Activated CD4-positive, alpha-beta T cell treated with anti-CD3 and anti-CD28 coated beads for 36 hours (primary cell): ENCODE results near the gene ZBP1. TPM values are rescaled to one million over a fixed set of nuclear protein-coding genes. Genes with fewer than 3 reads are reported as not detected.
A peak's percentile ranks its signal among the peaks of the same experiment; 100 is the strongest.

Experiments
- ATAC-seq: fragments of 200-7000 bp; cut with Tn5 transposase; one replicate; pipeline ENCODE4 v1.10.0; 2021; ENCODE audit warnings: mild to moderate bottlenecking, moderate library complexity
- CTCF ChIA-PET: fragments of 350-600 bp; sonication (Branson Sonifier 250); formaldehyde crosslinking; loops from one replicate; lab custom pipeline; 2021; ENCODE audit warnings: antibody characterized with exemption; lab: Charles Lee
- POLR2A ChIA-PET: fragments of 350-600 bp; sonication (Branson Sonifier 250); formaldehyde crosslinking; loops from one replicate; lab custom pipeline; 2021; ENCODE audit warnings: antibody characterized with exemption, inconsistent platforms; lab: Charles Lee
- DNase-seq: peaks from one replicate; pipeline ENCODE4 v3.0.0-alpha.2; 2020
- H3K27ac Mint-ChIP-seq: one replicate; pipeline ENCODE4 v1.8.0; 2021; ENCODE audit warnings: mixed read lengths
- H3K27me3 Mint-ChIP-seq: one replicate; pipeline ENCODE4 v1.8.0; 2021; ENCODE audit warnings: mixed read lengths
- H3K36me3 Mint-ChIP-seq: one replicate; pipeline ENCODE4 v1.8.0; 2021; ENCODE audit warnings: low read depth, mixed read lengths
- H3K4me1 Mint-ChIP-seq: one replicate; pipeline ENCODE4 v1.8.0; 2021; ENCODE audit warnings: mixed read lengths
- H3K4me3 Mint-ChIP-seq: one replicate; pipeline ENCODE4 v1.8.0; 2021; ENCODE audit warnings: mild to moderate bottlenecking, moderate library complexity, mixed read lengths
- H3K9me3 Mint-ChIP-seq: one replicate; pipeline ENCODE4 v1.8.0; 2021; ENCODE audit warnings: low read depth, mixed read lengths
- intact Hi-C, 2 experiments: fragments of 100-400 bp; cut with DNase I in 1 of 2; cut with micrococcal nuclease in 1 of 2; formaldehyde crosslinking; loops; one replicate each; pipeline versions ENCODE4 v1.14.2 to v1.15.1; 2022 to 2024; cut with DNase I, micrococcal nuclease
- total RNA-seq, 2 experiments: library from RNA; stranded (reverse); gene quantifications; one replicate each; pipeline ENCODE4 v1.2.3, GENCODE V29; 2021

Gene ZBP1
- total RNA-seq: 1 to 10 TPM in 1 of 2 experiments, under 1 TPM in 1; 0.30 to 1.4 TPM

- Mint-ChIP-seq H3K9me3 (peaks cover 5% of the 10 kb centered on the region), H3K27me3 (peaks cover 7% of the 10 kb centered on the region), H3K4me3 (peak within 1 kb of the TSS; percentile 65), H3K27ac (peak within 1 kb of the TSS; percentile 92), H3K4me1 (peaks cover 58% of the 10 kb centered on the region), H3K36me3 (peaks cover 15% of the 10 kb centered on the region)
- intact Hi-C loops: loop anchor here in 1 of 2 experiments (1.0 to 10.0 kb wide), 2 partner anchors 8 to 764 kb away; partner anchors contain the start of gene VAPB
- CTCF ChIA-PET: interaction anchor here (0.6 to 2.8 kb wide), 9 partner anchors 9 to 561 kb away, joined by 3 to 18 read pairs (median 3); no protein-coding TSS in a partner anchor
- DNase-seq (peak; percentile 75), ATAC-seq (peak; percentile 30)
- POLR2A ChIA-PET: interaction anchor here (0.6 to 3.9 kb wide), 5 partner anchors 9 to 1287 kb away, joined by 3 to 57 read pairs (median 3); partner anchors contain the start of gene RBM38
Observed at GRCh38 chr20:57620274-57620990, at the start of gene ZBP1. Gene ZBP1 (minus strand): TSS chr20:57620426. CDS start chr20:57620295, 131 bp downstream.

DNA sequence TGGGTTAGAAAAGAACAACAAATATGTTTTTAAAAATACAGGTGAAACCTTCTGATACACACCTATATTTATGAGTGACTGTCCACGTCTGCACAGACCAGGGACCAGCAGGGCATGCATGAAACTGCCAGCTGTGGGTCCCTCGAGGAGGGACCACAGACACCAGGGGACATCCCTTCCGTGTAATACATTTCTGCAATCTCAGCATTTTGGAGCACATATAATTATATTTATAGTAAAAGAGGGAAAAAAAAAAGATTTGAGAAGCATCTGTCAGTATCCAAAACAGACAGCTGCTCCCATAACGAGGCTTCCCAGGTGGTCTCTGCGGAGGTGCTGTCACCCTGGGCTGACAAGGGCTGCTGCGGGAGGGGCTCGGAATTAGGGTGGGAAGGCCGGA lies 49.4 kb upstream of the ZBP1 start:
- DNase-seq (no peak), ATAC-seq (no peak)
- Mint-ChIP-seq H3K9me3 (no peaks in the 10 kb centered on the region), H3K27me3 (no peaks in the 10 kb centered on the region), H3K36me3 (no peaks in the 10 kb centered on the region), H3K4me1 (peaks cover 4% of the 10 kb centered on the region), H3K4me3 (no peak overlapping the region), H3K27ac (no peak overlapping the region)
- intact Hi-C loops: no loop called here
- CTCF ChIA-PET: no interaction called here
- POLR2A ChIA-PET: no interaction called here

- H3K9me3 Mint-ChIP-seq: no peaks in the 10 kb centered on the region
- H3K27ac Mint-ChIP-seq: no peak overlapping the region
- no peaks in the 10 kb centered on the region for H3K36me3 Mint-ChIP-seq
- ChIA-PET POLR2A (no interaction called here), CTCF (no interaction called here)
- ATAC-seq: no peak
- intact Hi-C loops: no loop called here
- no peaks in the 10 kb centered on the region for H3K27me3 Mint-ChIP-seq
- no peak overlapping the region for H3K4me3 Mint-ChIP-seq
- DNase-seq: no peak
- peaks cover 4% of the 10 kb centered on the region for H3K4me1 Mint-ChIP-seq
Observed at GRCh38 chr20:57667924-57668782, 47.9 kb upstream of the ZBP1 start.

DNA sequence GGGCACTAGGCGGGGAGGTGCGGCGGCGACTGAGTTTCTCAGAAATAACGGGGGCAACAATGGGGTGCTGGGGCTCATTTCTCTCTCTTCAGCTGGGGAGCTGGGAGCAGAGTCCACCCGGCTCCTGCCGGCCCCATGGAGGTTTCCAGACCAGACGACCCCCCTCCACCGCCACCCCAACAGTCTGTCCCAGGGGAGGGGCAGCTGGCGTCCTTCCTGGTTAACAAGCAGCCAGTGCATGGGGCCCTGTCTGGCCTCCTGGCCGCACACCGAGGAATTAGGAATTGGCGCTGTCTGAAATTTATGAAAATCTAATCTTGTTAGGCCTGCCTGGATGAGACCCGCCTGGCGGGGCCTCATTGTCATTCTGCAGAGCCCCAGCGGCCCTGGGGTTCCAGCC lies 47.2 kb upstream of the ZBP1 start:
- H3K27me3 Mint-ChIP-seq: no peaks in the 10 kb centered on the region
- POLR2A ChIA-PET: no interaction called here
- no peak for DNase-seq
- no peak overlapping the region for H3K4me3 Mint-ChIP-seq
- no peaks in the 10 kb centered on the region for H3K36me3 Mint-ChIP-seq
- no peak overlapping the region for H3K27ac Mint-ChIP-seq
- CTCF ChIA-PET: interaction anchor here (0.5 kb wide), 1 partner anchor 160 kb away, joined by 3 read pairs; no protein-coding TSS in a partner anchor
- H3K4me1 Mint-ChIP-seq: peaks cover 2% of the 10 kb centered on the region
- no peaks in the 10 kb centered on the region for H3K9me3 Mint-ChIP-seq
- intact Hi-C loops: no loop called here
- ATAC-seq: no peak

DNA sequence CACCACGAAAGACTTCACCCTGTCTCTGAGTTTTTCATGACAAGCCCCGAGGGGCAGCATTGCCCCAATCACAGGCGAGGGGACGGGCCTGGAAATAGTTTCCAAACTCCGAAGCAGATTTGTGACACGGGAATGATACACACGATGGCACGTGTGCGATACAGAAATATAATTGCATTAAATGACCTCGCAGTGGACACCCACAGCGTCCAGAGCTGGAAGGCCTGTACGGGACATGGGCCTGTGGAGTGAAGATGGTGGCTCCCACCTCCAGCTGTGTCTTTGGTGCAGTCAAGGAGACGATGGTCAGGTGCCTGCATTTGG lies 46.6 kb upstream of the ZBP1 start:
- Mint-ChIP-seq H3K4me1 (no peaks in the 10 kb centered on the region), H3K4me3 (no peak overlapping the region), H3K27me3 (no peaks in the 10 kb centered on the region), H3K9me3 (no peaks in the 10 kb centered on the region), H3K27ac (no peak overlapping the region), H3K36me3 (no peaks in the 10 kb centered on the region)
- intact Hi-C loops: no loop called here
- POLR2A ChIA-PET: no interaction called here
- DNase-seq (no peak), ATAC-seq (no peak)
- CTCF ChIA-PET: interaction anchor here (0.5 kb wide), 1 partner anchor 159 kb away, joined by 3 read pairs; no protein-coding TSS in a partner anchor

DNA sequence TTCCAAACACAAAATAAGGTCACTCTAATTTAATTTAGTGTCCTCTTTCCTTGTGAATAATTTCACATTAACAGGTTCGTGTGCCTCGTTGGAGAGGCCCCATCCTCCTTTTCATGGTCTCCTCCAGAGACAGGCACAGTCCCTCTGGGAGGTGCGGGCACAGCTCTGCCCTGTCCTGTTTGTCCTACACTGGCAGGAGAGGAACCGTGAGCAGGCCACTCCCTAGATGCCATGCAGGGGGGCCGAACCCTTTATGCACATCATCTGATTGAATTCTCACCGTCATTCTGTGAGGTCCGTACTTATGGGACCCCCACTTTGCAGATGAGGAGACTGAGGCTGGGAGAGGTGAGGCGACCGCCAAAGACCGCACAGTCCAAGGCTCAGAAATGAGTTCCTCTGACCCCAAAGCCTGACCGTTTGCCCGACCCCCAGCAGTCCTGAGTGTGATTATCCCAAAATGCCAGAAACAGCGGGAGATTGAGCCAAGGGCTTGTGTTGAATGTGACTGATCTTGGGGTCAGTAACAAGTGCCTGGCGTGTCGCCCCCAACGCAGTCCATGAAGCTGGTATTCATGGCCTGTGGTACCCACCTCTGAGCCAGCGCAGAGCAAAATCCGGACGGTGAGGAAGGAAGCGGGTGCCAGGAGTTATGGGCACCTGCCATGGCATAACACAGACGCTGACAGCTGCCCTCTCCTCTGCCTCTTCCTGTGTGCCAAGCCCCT lies 46.0 kb upstream of the ZBP1 start:
- CTCF ChIA-PET: no interaction called here
- H3K9me3 Mint-ChIP-seq: no peaks in the 10 kb centered on the region
- no peak for ATAC-seq

GRCh38 chr20:57665589-57665971 lies 45.4 kb upstream of the ZBP1 start:
- POLR2A ChIA-PET: no interaction called here
- Mint-ChIP-seq H3K4me1 (no peaks in the 10 kb centered on the region), H3K27me3 (no peaks in the 10 kb centered on the region), H3K27ac (no peak overlapping the region), H3K4me3 (no peak overlapping the region), H3K9me3 (no peaks in the 10 kb centered on the region), H3K36me3 (no peaks in the 10 kb centered on the region)
- DNase-seq (no peak), ATAC-seq (no peak)
- CTCF ChIA-PET: interaction anchor here (0.5 to 0.6 kb wide), 2 partner anchors 17 to 711 kb away, joined by 3 to 4 read pairs; no protein-coding TSS in a partner anchor
- intact Hi-C loops: no loop called here

More for the DNA sequence above, 46.0 kb upstream of the ZBP1 start:
- Mint-ChIP-seq H3K4me1 (no peaks in the 10 kb centered on the region), H3K27ac (no peak overlapping the region), H3K27me3 (no peaks in the 10 kb centered on the region), H3K36me3 (no peaks in the 10 kb centered on the region), H3K4me3 (no peak overlapping the region)
- intact Hi-C loops: no loop called here
- POLR2A ChIA-PET: no interaction called here
- DNase-seq: no peak

DNA sequence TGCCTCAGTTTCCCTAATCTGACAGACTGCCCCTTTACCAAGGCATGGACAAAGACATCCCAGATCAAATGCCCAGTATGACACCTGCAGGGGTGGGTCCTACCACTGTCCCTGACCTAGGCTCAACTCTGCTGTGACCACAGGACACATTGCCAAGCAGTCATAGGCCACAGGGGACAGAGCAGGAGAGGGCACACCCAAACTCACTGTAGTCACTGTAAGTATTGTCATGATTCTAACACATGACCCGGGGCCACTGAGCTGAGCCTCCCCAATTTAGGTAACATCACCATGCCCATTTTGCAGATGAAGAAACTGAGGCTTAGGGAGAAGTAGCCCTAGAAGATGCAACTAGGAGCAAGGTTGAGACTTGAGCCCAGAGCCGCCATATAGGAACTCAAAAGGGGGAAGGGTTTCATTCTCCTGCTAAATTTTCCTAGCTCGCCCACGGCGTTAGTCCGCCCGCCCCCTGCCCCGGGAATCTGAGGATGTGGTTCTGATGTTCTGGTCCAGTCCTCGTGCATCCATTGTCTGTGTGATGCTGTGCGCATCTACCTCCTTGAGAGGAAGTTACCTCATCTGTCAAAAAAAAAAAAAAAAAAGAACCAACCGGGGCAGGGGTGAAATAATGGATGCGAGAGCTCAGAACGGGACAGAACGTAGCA lies 44.8 kb upstream of the ZBP1 start:
- no peaks in the 10 kb centered on the region for H3K36me3 Mint-ChIP-seq
- DNase-seq (no peak), ATAC-seq (no peak)
- no peak overlapping the region for H3K27ac Mint-ChIP-seq
- ChIA-PET POLR2A (no interaction called here), CTCF (interaction anchor here (0.5 to 0.6 kb wide), 2 partner anchors 18 to 711 kb away, joined by 3 to 4 read pairs; no protein-coding TSS in a partner anchor)
- H3K4me3 Mint-ChIP-seq: no peak overlapping the region
- no peaks in the 10 kb centered on the region for H3K4me1 Mint-ChIP-seq
- no peaks in the 10 kb centered on the region for H3K9me3 Mint-ChIP-seq
- intact Hi-C loops: no loop called here
- no peaks in the 10 kb centered on the region for H3K27me3 Mint-ChIP-seq

DNA sequence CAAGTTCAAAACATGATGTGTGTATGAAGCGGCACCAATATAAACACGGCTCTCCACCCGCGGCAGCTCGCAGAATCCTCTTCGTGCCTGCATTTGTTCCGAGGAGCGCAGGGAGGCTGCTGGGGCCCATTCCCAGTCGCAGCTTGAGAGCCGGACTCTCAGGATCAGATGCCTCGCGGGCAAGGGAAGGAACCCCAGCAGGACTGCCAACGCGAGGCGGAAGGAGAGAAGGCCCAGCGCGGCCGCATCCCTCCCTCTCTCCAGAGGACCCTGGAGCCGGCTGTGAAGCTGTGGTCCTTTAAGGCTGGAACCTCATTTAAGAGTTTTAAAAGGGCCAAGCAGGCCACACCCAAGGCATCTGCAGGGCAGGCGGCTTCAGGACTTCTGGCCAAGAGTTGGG lies 44.2 kb upstream of the ZBP1 start:
- intact Hi-C loops: no loop called here
- CTCF ChIA-PET: no interaction called here
- Mint-ChIP-seq H3K4me3 (no peak overlapping the region), H3K9me3 (no peaks in the 10 kb centered on the region), H3K27me3 (no peaks in the 10 kb centered on the region), H3K36me3 (no peaks in the 10 kb centered on the region), H3K27ac (no peak overlapping the region), H3K4me1 (no peaks in the 10 kb centered on the region)
- POLR2A ChIA-PET: no interaction called here
- ATAC-seq (no peak), DNase-seq (no peak)

GRCh38 chr20:57663681-57664451 lies 43.6 kb upstream of the ZBP1 start:
- POLR2A ChIA-PET: no interaction called here
- Mint-ChIP-seq H3K27me3 (no peaks in the 10 kb centered on the region), H3K9me3 (no peaks in the 10 kb centered on the region), H3K27ac (no peak overlapping the region), H3K4me3 (no peak overlapping the region), H3K4me1 (peaks cover under 1% of the 10 kb centered on the region), H3K36me3 (no peaks in the 10 kb centered on the region)
- intact Hi-C loops: no loop called here
- DNase-seq (peak; percentile 1), ATAC-seq (no peak)
- CTCF ChIA-PET: no interaction called here
